NCI-H2171 treated with DMSO at 0.1 percent for 48 hours (cell line): ENCODE data around the gene PACSIN3.
"Not testable (repeated sequence)": the region's sequence is repeated elsewhere in the genome, so short reads cannot be mapped to it uniquely, and the experiment has no call there.

Experiments used
- DNase-seq: peaks from one replicate; lab custom pipeline; 2025; lab: John Stamatoyannopoulos, UW

PACSIN3 gene

DNA sequence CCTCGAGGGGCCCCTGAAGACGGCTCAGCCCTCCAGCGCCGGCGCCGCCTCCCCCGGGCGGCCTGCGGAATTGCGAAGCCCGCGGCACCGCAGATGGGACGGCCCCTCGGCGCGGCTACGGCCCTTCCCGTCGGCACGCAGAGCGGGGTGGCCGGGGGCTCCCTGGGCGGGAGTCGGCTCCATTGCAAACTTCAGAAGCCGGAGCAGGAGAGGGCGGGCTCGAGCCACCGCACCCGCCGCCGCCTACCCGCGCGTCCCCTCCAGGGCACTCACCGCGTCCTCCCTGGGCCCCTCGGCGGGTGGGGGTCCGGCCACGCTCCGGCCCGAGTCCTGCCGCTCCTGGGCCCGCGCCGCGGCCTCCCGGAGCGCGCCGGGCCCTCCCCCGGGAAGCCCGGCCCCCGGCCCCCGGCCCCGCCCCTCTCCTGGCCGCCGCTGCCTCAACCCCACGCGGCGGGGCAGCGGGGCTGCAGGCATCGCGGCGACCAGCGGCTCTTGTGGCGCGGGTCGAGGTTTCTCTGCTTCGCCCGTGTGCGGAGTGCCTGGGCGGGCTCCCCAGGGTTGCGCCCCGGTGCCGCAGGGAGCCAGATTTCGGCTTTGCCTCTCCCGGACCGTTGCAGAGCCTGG, at the start of gene PACSIN3:
Gene PACSIN3 (minus strand): TSS at position 359 of the 624 bp plus-strand sequence. CDS start 3,707 bp downstream, outside the sequence.
- DNase-seq: no peak

DNA sequence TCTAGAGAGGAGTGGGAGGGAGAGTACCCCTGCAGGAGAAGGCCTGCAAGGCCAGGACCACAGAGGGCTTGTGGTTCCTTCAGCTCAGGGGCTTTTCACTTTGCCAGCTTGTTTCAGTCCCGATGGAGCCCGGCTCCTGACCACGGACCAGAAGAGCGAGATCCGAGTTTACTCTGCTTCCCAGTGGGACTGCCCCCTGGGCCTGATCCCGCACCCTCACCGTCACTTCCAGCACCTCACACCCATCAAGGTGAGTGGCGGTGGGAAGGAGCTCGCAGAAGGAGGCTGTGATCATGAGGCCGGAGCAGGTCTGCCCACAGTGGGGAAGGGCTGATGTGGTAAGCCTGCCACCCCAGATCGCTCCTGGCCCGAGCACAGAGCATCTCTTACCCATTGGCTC, 48.9 kb upstream of the PACSIN3 start:
- DNase-seq: no peak

GRCh38 chr11:47234669-47235100, 48.5 kb upstream of the PACSIN3 start:
- DNase-seq: no peak

DNA sequence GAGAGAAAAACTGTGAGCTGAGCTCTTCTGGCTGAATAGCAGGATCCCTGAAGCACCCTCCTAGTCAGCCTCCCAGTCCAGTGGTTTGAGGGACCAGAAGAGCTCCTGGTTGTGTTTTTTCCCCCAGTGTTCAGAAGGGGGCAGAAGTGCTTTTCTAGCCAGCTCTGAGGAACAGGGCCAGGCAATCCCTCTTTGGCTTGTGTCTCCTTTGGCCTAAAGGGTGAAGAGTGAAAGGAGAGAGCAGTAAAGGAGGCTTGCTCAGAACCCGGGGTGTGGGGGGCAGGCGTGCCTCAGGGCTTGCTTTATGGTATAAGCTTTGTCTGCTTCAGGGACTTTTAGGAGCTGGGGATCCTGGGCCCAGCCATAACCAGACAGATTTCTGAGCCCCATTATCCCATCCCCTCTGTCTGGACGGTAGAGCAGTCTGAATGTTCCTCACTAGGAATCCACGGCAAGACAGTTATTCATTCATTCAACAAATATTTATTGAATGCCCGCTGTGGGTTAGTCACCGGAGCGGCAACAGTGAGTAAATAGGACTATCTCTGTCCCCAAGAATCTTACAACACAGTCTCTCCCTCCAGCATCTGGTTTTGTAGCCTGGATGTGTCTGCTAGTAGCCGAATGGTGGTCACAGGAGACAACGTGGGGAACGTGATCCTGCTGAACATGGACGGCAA, 47.9 kb upstream of the PACSIN3 start:
- DNase-seq: no peak

- DNase-seq: no peak
Measured at GRCh38 chr11:47233051-47233450, 46.8 kb upstream of the PACSIN3 start.

- DNase-seq: peak; percentile 38
Measured at GRCh38 chr11:47229161-47229560, 42.9 kb upstream of the PACSIN3 start.

DNA sequence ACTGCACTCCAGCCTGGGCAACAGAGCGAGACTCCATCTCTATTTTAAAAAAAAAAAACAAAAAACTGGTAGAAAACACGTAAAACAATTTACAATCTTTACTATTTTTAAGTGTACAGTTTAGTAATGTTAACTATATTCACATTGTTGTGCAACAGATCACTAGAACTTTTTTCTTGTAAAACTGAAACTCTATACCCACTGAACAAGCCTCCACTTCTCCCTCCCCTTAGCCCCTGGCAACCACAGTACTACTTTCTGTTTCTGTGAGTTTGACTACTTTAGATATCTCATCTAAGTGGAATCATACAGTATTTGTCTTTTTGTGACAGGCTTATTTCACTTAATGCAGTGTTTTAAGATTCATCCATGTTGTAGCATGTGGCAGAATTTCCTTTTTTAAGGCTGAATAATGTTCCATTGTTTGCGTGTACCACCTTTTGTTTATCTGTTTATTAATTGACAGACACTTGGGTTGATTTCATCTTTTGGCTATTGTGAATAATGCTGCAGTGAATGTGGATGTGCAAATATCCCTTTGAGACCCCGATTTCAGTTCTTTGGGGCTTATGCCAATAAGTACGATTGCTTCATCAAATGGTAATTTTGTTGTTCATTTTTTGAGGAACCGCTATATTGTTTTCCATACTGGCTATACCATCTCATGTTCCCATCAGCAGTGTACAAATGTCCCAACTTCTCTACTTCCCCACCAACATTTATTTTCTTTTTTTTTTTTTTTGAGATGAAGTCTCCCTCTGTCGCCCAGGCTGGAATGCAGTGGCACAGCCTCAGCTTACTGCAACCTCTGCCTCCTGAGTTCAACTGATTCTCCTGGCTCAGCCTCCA, 39.5 kb upstream of the PACSIN3 start:
- no peak for DNase-seq

GRCh38 chr11:47222696-47223095, 36.5 kb upstream of the PACSIN3 start:
- DNase-seq: no peak

DNA sequence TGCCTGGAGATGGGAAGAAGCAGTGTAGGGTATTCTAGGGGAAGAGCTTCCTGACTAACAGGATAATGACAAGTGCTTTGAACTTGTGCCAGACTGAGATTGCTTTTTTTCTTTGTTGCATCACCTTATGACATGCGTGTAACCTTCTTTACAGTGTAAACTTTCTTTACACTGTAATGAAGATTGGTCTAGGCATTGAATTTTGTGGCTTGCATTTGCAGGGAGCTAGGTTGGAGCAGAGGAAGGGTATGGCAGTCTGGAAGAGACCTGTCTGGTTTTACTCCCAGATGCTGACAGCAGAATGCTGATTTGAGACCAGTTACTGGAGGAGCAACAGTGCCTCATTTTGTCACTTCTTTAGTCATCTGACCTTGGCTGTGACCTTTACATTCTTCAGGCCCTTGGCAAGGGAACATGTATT, 34.2 kb upstream of the PACSIN3 start:
- no peak for DNase-seq

GRCh38 chr11:47216121-47216798, 30.0 kb upstream of the PACSIN3 start:
- DNase-seq: peak; percentile 33

GRCh38 chr11:47215366-47215910, 29.2 kb upstream of the PACSIN3 start:
- no peak for DNase-seq

GRCh38 chr11:47213950-47214565, 27.8 kb upstream of the PACSIN3 start:
- DNase-seq: peak; percentile 88

DNA sequence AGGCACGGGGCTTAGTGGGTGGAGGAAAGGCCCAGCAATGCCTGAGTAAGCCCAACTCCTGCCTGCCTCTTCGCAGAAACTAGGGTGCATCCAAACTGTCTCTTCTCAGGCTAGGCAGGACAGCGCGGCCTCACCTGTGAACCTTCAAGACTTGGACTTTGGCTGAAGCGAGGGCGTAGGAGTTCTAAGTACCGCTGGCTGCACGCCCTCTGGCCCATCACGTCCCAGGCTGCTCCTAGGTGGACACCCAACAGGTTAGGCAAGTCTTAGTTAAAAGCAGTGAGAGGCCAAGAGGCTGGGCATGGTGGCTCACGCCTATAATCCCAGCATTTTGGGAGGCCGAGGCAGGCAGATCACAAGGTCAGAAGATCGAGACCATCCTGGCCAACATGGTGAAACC, 26.7 kb upstream of the PACSIN3 start:
- DNase-seq: no peak

- DNase-seq: no peak
Measured at GRCh38 chr11:47208628-47209027, 22.4 kb upstream of the PACSIN3 start.

- DNase-seq: not testable (repeated sequence)
Measured at GRCh38 chr11:47208008-47208552, 21.8 kb upstream of the PACSIN3 start.

DNA sequence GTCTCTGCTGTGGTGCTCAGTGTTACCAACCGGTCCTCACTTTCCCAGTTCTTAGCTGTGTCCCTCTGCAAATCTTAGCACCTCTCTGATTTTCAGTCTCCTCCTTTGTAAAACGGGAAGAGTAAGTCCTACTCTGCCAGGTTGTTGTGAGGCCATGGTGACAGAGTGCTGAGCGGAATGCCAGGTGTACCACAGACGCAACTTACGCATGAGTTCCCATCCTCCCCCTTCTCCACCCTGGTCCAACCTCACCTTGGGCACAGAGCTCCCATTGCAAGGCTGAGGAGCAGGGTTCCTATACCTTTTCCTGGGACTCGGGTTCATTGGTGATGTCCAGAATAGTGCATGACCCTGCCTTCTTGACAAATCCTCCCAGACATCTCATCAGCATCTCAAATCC, 21.2 kb upstream of the PACSIN3 start:
- DNase-seq: no peak

- not testable (repeated sequence) for DNase-seq
Measured at GRCh38 chr11:47206577-47206976, 20.3 kb upstream of the PACSIN3 start.

- DNase-seq: no peak
Measured at GRCh38 chr11:47204637-47204989, 18.4 kb upstream of the PACSIN3 start.

- DNase-seq: no peak
Measured at GRCh38 chr11:47202576-47202975, 16.3 kb upstream of the PACSIN3 start.

GRCh38 chr11:47201015-47201414, 14.8 kb upstream of the PACSIN3 start:
- DNase-seq: no peak

DNA sequence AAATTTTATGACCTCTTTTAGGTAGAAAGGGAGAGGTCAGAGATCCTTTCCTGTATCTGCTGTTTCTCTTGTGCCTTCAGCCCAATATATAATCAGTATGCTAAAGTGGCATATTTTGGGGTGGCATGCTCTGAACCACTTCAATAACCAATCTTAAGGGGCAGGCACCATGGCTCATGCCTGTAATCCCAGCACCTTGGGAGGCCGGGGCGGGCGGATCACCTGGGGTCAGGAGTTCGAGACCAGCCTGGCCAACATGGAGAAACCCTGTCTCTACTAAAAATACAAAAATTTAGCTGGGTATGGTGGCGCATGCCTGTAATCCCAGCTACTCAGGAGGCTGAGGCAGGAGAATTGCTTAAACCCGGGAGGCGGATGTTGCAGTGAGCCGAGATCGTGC, 11.9 kb upstream of the PACSIN3 start:
- DNase-seq: not testable (repeated sequence)
